GM12878 (cell line): ENCODE measurements around the gene DUOX1. TPM values are rescaled to one million over a fixed set of nuclear protein-coding genes. Genes with fewer than 3 reads are reported as not detected.

ENCODE experiments used
- FOS ChIP-seq: IDR thresholded peaks from 3 replicates; pipeline ENCODE4 v1.6.1; 2011; ENCODE audit warnings: borderline replicate concordance; ENCODE audit not compliant: insufficient read length; ENCODE audit errors: extremely low read depth
- IRF4 ChIP-seq: IDR thresholded peaks from 2 replicates; pipeline ENCODE4 v1.6.1; 2011; ENCODE audit warnings: low read depth, low read length
- NR2F1 ChIP-seq: fragments of 450-650 bp; conservative IDR thresholded peaks from 2 replicates; pipeline ENCODE4 v1.6.1; 2017; ENCODE audit warnings: mild to moderate bottlenecking
- SPI1 ChIP-seq: IDR thresholded peaks from 2 replicates; pipeline ENCODE4 v1.6.1; 2011; ENCODE audit warnings: low read depth, mild to moderate bottlenecking, low read length, moderate library complexity, borderline replicate concordance; ENCODE audit not compliant: insufficient read depth
- polyA plus RNA-seq, 11 experiments: library from polyadenylated mRNA; depleted of rRNA in 4 of 11; unstranded in 6 of 11; stranded (reverse) in 5 of 11; fragments of >200 nt; fragmentation: Nextera tagmentation in 4 of 11; fragmentation: Illumina TruSeq in 1 of 11; extraction: Ambion mirVana in 4 of 11; extraction: Trizol in 1 of 11; gene quantifications; 1 replicate in 1 of 11; 2 replicates in 10 of 11; pipeline versions ENCODE4 v1.2.1 to v1.2.3, GENCODE V29; 2011 to 2016; ENCODE audit warnings: inconsistent platforms in 2 of 11, missing spikeins in 2 of 11, low read depth in 1 of 11
- total RNA-seq, 4 experiments: library from RNA; depleted of rRNA in 3 of 4; stranded (reverse); fragments of >200 nt in 3 of 4; fragmentation: Illumina TruSeq in 1 of 4; extraction: Trizol in 1 of 4; gene quantifications; 2 replicates each; pipeline versions ENCODE4 v1.2.1 to v1.2.3, GENCODE V29; 2013 to 2021
- TF ChIP-seq, protein P1 (sequence below): fragments of 450-650 bp; IDR thresholded peaks from 2 replicates; pipeline ENCODE4 v1.6.1; 2018; ENCODE audit warnings: mild to moderate bottlenecking, low read depth, moderate library complexity; ENCODE audit not compliant: partially characterized antibody
- TF ChIP-seq, protein P2 (sequence below): fragments of 450-650 bp; IDR thresholded peaks from 2 replicates; pipeline ENCODE4 v1.6.1; 2017; ENCODE audit warnings: low read depth, mild to moderate bottlenecking, moderate library complexity
- TF ChIP-seq, protein P3 (sequence below): fragments of 450-650 bp; IDR thresholded peaks from 2 replicates; pipeline ENCODE4 v1.6.1; 2017; ENCODE audit warnings: mild to moderate bottlenecking, moderate library complexity

Gene DUOX1
- total and polyA plus RNA-seq, 10 of the 15 experiments (the other 5 are each of a cell fraction or from before 2014, with no cell fraction given) = 0.02 to 2.1 (median 0.26) TPM; not detected in 3

DNA sequence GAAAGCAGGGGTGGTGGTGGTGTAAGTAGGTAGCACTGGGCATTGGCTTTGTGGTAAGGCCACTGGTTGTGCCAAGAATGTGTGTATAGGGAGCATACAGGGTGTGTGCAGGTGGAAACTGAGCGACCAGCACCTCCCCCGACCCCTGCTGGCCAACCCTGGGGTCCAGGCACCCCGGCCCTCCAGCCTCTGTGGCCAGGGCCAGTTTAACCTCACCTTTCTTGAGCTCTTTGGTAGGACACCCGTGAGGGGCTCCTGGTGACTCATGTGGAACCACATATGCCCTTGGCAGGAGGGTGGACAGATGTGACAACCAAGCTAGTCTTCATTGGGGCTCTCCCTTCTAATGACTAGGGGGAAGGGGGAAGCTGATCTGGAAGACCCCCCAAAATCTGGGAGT is 38.5 kb downstream of the DUOX1 start (continued):
- TF ChIP-seq, protein P1, sequence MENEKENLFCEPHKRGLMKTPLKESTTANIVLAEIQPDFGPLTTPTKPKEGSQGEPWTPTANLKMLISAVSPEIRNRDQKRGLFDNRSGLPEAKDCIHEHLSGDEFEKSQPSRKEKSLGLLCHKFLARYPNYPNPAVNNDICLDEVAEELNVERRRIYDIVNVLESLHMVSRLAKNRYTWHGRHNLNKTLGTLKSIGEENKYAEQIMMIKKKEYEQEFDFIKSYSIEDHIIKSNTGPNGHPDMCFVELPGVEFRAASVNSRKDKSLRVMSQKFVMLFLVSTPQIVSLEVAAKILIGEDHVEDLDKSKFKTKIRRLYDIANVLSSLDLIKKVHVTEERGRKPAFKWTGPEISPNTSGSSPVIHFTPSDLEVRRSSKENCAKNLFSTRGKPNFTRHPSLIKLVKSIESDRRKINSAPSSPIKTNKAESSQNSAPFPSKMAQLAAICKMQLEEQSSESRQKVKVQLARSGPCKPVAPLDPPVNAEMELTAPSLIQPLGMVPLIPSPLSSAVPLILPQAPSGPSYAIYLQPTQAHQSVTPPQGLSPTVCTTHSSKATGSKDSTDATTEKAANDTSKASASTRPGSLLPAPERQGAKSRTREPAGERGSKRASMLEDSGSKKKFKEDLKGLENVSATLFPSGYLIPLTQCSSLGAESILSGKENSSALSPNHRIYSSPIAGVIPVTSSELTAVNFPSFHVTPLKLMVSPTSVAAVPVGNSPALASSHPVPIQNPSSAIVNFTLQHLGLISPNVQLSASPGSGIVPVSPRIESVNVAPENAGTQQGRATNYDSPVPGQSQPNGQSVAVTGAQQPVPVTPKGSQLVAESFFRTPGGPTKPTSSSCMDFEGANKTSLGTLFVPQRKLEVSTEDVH = no peak
- TF ChIP-seq FOS (no peak), SPI1 (no peak), IRF4 (no peak), NR2F1 (no peak)
- TF ChIP-seq, protein P2, sequence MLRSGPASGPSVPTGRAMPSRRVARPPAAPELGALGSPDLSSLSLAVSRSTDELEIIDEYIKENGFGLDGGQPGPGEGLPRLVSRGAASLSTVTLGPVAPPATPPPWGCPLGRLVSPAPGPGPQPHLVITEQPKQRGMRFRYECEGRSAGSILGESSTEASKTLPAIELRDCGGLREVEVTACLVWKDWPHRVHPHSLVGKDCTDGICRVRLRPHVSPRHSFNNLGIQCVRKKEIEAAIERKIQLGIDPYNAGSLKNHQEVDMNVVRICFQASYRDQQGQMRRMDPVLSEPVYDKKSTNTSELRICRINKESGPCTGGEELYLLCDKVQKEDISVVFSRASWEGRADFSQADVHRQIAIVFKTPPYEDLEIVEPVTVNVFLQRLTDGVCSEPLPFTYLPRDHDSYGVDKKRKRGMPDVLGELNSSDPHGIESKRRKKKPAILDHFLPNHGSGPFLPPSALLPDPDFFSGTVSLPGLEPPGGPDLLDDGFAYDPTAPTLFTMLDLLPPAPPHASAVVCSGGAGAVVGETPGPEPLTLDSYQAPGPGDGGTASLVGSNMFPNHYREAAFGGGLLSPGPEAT = no peak
- TF ChIP-seq, protein P3, sequence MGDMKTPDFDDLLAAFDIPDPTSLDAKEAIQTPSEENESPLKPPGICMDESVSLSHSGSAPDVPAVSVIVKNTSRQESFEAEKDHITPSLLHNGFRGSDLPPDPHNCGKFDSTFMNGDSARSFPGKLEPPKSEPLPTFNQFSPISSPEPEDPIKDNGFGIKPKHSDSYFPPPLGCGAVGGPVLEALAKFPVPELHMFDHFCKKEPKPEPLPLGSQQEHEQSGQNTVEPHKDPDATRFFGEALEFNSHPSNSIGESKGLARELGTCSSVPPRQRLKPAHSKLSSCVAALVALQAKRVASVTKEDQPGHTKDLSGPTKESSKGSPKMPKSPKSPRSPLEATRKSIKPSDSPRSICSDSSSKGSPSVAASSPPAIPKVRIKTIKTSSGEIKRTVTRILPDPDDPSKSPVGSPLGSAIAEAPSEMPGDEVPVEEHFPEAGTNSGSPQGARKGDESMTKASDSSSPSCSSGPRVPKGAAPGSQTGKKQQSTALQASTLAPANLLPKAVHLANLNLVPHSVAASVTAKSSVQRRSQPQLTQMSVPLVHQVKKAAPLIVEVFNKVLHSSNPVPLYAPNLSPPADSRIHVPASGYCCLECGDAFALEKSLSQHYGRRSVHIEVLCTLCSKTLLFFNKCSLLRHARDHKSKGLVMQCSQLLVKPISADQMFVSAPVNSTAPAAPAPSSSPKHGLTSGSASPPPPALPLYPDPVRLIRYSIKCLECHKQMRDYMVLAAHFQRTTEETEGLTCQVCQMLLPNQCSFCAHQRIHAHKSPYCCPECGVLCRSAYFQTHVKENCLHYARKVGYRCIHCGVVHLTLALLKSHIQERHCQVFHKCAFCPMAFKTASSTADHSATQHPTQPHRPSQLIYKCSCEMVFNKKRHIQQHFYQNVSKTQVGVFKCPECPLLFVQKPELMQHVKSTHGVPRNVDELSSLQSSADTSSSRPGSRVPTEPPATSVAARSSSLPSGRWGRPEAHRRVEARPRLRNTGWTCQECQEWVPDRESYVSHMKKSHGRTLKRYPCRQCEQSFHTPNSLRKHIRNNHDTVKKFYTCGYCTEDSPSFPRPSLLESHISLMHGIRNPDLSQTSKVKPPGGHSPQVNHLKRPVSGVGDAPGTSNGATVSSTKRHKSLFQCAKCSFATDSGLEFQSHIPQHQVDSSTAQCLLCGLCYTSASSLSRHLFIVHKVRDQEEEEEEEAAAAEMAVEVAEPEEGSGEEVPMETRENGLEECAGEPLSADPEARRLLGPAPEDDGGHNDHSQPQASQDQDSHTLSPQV = no peak
